Omental fat pad (tissue), 4 donors: ENCODE measurements around the gene NOL4L. TPM values are rescaled to one million over a fixed set of nuclear protein-coding genes. Genes with fewer than 3 reads are reported as not detected.
"Not testable (repeated sequence)": the region's sequence is repeated elsewhere in the genome, so short reads cannot be mapped to it uniquely, and the experiment has no call there.

Source experiments
- ATAC-seq: fragments of 150-250 bp; one replicate; pipeline ENCODE4 v1.9.1; 2016; ENCODE audit warnings: mild to moderate bottlenecking, moderate library complexity; ENCODE audit not compliant: low FRiP score
- DNase-seq: peaks from one replicate; pipeline ENCODE4 v3.0.0-alpha.2; 2019; ENCODE audit warnings: low spot score
- total RNA-seq, 4 donors: library from RNA; depleted of rRNA; stranded (reverse); fragments of >200 nt; gene quantifications; one replicate each; pipeline ENCODE4 v1.1.0, GENCODE V29; 2016
- TF ChIP-seq, protein P1 (sequence below), 3 donors: fragments of 450-650 bp; IDR thresholded peaks; one replicate each; pipeline ENCODE4 v1.5.1; 2016 to 2017; ENCODE audit warnings: antibody characterized with exemption in 3 of 3, mild to moderate bottlenecking in 3 of 3, moderate library complexity in 2 of 3

The NOL4L gene
- total RNA-seq, 4 donors from 2014 or later, result 6.8 to 15.3 (median 13.6) TPM

DNA sequence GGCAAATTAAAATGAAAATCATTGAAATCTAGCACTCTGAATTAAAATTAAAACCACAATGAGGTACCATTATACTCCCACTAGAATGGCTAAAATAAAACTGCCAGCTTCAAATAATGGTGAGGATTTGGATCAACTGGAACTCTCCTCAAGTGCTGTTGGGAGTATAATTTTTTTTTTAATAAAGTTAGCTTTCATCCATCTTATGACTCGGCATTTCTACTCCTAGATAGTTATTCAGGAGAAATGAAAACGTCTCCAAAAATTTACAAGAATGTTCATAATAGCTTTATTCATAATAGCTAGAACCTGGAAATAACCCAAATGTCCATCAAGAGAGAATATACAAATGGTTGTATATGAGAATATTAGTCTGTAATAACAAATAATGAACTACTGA is 163.8 kb downstream of the NOL4L start:
- TF ChIP-seq, protein P1, sequence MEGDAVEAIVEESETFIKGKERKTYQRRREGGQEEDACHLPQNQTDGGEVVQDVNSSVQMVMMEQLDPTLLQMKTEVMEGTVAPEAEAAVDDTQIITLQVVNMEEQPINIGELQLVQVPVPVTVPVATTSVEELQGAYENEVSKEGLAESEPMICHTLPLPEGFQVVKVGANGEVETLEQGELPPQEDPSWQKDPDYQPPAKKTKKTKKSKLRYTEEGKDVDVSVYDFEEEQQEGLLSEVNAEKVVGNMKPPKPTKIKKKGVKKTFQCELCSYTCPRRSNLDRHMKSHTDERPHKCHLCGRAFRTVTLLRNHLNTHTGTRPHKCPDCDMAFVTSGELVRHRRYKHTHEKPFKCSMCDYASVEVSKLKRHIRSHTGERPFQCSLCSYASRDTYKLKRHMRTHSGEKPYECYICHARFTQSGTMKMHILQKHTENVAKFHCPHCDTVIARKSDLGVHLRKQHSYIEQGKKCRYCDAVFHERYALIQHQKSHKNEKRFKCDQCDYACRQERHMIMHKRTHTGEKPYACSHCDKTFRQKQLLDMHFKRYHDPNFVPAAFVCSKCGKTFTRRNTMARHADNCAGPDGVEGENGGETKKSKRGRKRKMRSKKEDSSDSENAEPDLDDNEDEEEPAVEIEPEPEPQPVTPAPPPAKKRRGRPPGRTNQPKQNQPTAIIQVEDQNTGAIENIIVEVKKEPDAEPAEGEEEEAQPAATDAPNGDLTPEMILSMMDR (IDR thresholded peaks at IDR 0.05), result no peak
- no peak for DNase-seq
- no peak for ATAC-seq

DNA sequence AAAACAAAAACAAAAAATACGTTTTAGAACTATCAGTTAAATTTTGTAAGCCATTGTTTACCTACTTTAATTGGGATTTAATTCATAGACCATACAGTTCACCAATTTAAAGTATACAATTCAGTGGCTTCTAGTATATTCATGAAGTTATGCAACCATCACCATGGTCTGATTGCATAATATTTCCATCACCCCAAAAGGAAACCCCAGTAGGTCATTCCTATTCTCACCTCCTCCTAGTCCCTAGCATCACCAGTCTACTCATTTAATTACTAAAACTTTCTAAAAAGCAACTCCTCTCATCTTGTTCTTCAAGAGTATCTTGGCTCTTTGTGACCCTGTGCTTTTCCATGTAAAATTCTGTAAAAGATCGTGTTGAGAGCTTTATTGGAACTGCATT is 166.8 kb downstream of the NOL4L start:
- TF ChIP-seq, protein P1 (IDR thresholded peaks at IDR 0.05), result no peak
- ATAC-seq (no peak), DNase-seq (no peak)

DNA sequence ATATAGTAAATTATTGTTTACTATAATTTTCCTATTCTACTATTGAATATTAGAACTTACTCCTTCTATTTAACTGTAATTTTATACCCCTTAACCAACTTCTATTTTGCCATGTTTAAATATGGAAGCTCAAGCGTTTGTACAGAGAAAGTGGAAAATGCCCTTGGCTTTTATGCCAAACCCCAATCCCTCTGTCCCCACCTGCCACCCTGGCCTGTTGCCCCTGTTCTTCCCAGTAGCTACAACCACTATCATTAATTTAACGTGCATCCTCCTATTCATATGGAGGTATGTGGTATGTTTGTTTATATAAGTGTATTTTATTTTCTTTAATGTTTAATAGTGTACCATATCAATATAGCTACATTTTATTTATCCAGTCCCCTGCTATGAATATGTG is 168.9 kb downstream of the NOL4L start:
- TF ChIP-seq, protein P1 (IDR thresholded peaks at IDR 0.05), result no peak
- ATAC-seq (no peak), DNase-seq (no peak)

DNA sequence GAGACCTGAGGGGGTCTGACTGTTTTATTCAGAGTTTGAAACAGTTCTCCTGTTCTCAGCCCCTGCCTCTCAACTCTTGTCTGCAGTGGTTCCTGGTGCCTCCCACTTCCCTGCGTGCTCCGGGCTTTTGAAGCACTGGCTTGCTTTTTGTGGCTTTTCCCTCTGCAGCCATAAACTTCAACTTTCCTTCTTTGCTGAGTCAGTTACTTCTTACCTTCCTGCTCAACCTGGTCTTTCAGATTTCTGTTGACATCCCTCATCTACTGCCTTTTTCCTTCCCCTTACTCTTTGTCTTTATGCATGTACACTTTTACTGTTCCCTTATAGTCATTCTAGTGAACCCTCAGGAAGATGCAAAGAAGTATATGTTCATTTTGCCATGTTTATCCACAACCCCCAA is 169.6 kb downstream of the NOL4L start:
- DNase-seq (no peak), ATAC-seq (no peak)
- TF ChIP-seq, protein P1 (IDR thresholded peaks at IDR 0.05), result no peak

DNA sequence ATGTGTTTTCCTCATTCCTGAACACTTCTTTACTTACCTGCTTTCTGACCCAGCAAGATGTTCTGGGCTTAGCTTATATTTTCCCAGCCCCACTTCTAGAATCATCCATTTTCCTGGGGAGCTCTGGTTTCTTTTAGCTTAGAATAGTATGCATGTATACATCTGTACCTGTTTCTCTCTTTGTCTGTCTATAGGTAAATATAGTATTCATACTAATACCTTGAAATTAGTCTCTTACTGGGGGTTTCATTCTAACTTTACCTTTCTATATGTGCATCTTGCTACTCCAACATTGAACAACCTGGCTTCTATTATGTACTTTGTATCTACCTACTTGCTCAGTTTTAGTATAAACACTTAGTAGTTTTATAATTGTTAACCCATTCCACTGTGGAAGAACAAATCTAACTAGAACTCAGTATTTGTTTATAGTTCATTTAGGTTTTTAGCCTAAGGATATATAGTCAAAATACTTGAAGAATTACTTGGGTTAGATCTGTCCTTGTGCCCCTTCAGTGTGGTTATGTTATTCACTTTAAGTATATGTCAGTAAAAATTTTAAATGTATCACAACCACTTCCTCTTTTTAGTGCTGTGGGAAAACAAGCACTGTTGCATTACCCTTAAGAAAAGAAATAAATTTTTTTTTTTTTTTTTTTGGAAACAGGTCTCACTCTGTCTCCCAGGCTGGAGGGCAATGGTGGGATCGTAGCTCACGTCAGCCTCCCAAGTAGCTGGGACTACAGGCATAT is 173.0 kb downstream of the NOL4L start:
- DNase-seq, result no peak
- TF ChIP-seq, protein P1 (IDR thresholded peaks at IDR 0.05), result no peak
- no peak for ATAC-seq

DNA sequence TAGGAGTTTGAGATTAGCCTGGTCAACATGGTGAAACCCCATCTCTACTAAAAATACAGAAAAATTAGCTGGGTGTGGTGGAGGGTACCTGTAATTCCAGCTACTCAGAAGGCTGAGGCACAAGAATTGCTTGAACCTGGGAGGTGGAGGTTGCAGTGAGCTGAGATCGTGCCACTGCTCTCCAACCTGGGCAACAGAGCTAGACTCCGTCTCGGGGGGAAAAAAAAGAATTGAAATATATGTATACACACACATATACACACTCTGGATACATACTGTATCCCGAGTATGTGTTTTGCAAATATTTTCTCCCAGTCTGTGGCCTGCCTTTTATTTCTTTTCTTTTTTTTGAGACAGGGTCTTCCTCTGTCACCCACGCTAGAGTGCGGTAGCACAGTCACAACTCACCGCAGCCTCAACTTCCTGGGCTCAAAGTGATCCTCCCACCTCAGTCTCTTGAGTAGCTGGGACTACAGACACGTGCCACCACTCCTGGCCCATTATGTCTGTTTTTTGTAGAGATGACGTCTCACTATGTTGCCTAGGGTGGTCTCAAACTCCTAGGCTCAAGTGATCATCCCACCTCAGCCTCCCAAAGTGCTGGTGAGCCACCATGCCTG is 177.9 kb downstream of the NOL4L start:
- not testable (repeated sequence) for DNase-seq, ATAC-seq

DNA sequence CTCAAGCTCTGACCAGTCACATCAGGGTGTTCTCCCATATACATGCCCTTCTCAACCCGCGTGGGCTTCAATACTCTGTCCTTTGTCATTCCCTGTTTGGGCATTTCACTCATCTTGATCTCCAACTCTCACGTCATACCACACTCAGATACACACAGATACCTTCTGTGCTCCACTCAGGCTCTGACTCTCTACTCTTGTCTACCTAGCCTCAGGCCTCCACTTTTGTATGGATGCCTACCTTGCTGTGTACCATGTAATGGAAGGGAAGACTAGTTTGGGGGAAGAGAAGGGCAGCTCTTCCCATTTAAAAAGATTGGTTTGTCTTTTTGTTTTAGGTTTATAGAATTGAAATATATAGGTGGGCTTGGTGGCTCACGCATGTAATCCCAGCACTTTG is 178.4 kb downstream of the NOL4L start:
- no peak for ATAC-seq
- no peak for DNase-seq
- TF ChIP-seq, protein P1 (IDR thresholded peaks at IDR 0.05), result no peak
